Left ventricle myocardium inferior (tissue), 1 donor: ENCODE measurements around the gene C1QTNF6. TPM values are rescaled to one million over a fixed set of nuclear protein-coding genes. Genes with fewer than 3 reads are reported as not detected.

ENCODE experiments used
- DNase-seq: peaks from one replicate; pipeline ENCODE4 v3.0.0-alpha.2; 2020
- H3K27ac ChIP-seq: fragments of 200-600 bp; replicated peaks from 2 replicates; pipeline ENCODE4 v1.8.0; 2021
- H3K27me3 ChIP-seq: fragments of 200-600 bp; 2 replicates; pipeline ENCODE4 v1.8.0; 2021; ENCODE audit warnings: low read depth
- H3K36me3 ChIP-seq: fragments of 200-600 bp; 2 replicates; pipeline ENCODE4 v1.8.0; 2021
- H3K4me1 ChIP-seq: fragments of 200-600 bp; 2 replicates; pipeline ENCODE4 v1.8.0; 2021
- H3K4me3 ChIP-seq: fragments of 200-600 bp; 2 replicates; pipeline ENCODE4 v1.8.0; 2021; ENCODE audit warnings: mild to moderate bottlenecking, moderate library complexity
- H3K9me3 ChIP-seq: fragments of 200-600 bp; replicated peaks from 2 replicates; pipeline ENCODE4 v1.8.0; 2021
- CTCF ChIP-seq: fragments of 200-600 bp; IDR thresholded peaks from 2 replicates; pipeline ENCODE4 v1.8.0; 2021; ENCODE audit warnings: antibody characterized with exemption, mild to moderate bottlenecking, borderline replicate concordance
- intact Hi-C: fragments of 100-400 bp; cut with micrococcal nuclease; formaldehyde crosslinking; loops from one replicate; pipeline ENCODE4 v1.11.0; 2022
- total RNA-seq: library from RNA; stranded (reverse); fragmentation: NEBNext Ultra II Directional; extraction: Animal tissue kit (Norgen Biotek cat#: 25700); gene quantifications from one replicate; pipeline ENCODE4 v1.2.1, GENCODE V29; 2021
- donor health status: DM: no; HTN: yes; CAD: no; lungs with severe emphysema.

C1QTNF6 gene
- total RNA-seq, 1 donor from 2014 or later: 1.3 TPM

GRCh38 chr22:37187552-37187890, 526 bp downstream of the C1QTNF6 start:
- Histone ChIP-seq H3K4me1 (peaks cover 49% of the 10 kb centered on the region), H3K9me3 (no peaks in the 10 kb centered on the region), H3K36me3 (no peaks in the 10 kb centered on the region), H3K4me3 (peak overlapping the region; percentile 58), H3K27me3 (no peaks in the 10 kb centered on the region), H3K27ac (peak overlapping the region; percentile 86)
- DNase-seq: no peak
- intact Hi-C loops: no loop called here
- TF ChIP-seq CTCF: no peak

- intact Hi-C loops: no loop called here
- TF ChIP-seq CTCF: no peak
- H3K4me3 ChIP-seq: peak overlapping the region; percentile 58
Observed at GRCh38 chr22:37186997-37187522, 987 bp downstream of the C1QTNF6 start.

GRCh38 chr22:37186228-37186996, 1.6 kb downstream of the C1QTNF6 start:
- Histone ChIP-seq H3K27ac (peak overlapping the region; percentile 86), H3K4me3 (peak overlapping the region; percentile 58), H3K27me3 (no peaks in the 10 kb centered on the region), H3K36me3 (no peaks in the 10 kb centered on the region), H3K9me3 (no peaks in the 10 kb centered on the region), H3K4me1 (peaks cover 49% of the 10 kb centered on the region)
- peak; percentile 11 for DNase-seq
- intact Hi-C loops: no loop called here
- no peak for TF ChIP-seq CTCF

More at GRCh38 chr22:37186997-37187522, 987 bp downstream of the C1QTNF6 start:
- peak; percentile 14 for DNase-seq
- H3K4me1 ChIP-seq: peaks cover 49% of the 10 kb centered on the region
- H3K9me3 ChIP-seq: no peaks in the 10 kb centered on the region
- no peaks in the 10 kb centered on the region for H3K36me3 ChIP-seq
- no peaks in the 10 kb centered on the region for H3K27me3 ChIP-seq
- peak overlapping the region; percentile 86 for H3K27ac ChIP-seq

- no peaks in the 10 kb centered on the region for H3K36me3 ChIP-seq
- no peaks in the 10 kb centered on the region for H3K27me3 ChIP-seq
- peak; percentile 3 for DNase-seq
- no peak overlapping the region for H3K4me3 ChIP-seq
- H3K4me1 ChIP-seq: peaks cover 49% of the 10 kb centered on the region
- no peaks in the 10 kb centered on the region for H3K9me3 ChIP-seq
- intact Hi-C loops: no loop called here
- H3K27ac ChIP-seq: no peak overlapping the region
- TF ChIP-seq CTCF: no peak
Observed at GRCh38 chr22:37185646-37186227, 2.3 kb downstream of the C1QTNF6 start.

- DNase-seq: peak; percentile 12
- H3K27ac ChIP-seq: no peak overlapping the region
- H3K9me3 ChIP-seq: no peaks in the 10 kb centered on the region
- peaks cover 53% of the 10 kb centered on the region for H3K4me1 ChIP-seq
- intact Hi-C loops: no loop called here
- no peaks in the 10 kb centered on the region for H3K27me3 ChIP-seq
- H3K36me3 ChIP-seq: no peaks in the 10 kb centered on the region
- no peak for TF ChIP-seq CTCF
- H3K4me3 ChIP-seq: no peak overlapping the region
Observed at GRCh38 chr22:37184816-37185541, 3.1 kb downstream of the C1QTNF6 start.
